Hepatocyte (in vitro differentiated cells): ENCODE results near the gene FECH. TPM values are rescaled to one million over a fixed set of nuclear protein-coding genes. Genes with fewer than 3 reads are reported as not detected.

Source experiments
- DNase-seq: peaks from one replicate; pipeline ENCODE4 v3.0.0-alpha.2; 2016; ENCODE audit warnings: low spot score
- H2AFZ ChIP-seq: fragments of 200-600 bp; sonication (generic); 2 replicates; pipeline ENCODE4 v1.6.0; 2016; ENCODE audit warnings: antibody characterized with exemption, mild to moderate bottlenecking
- H3K27ac ChIP-seq: fragments of 200-600 bp; sonication (generic); 2 replicates; pipeline ENCODE4 v1.5.1; 2016; ENCODE audit warnings: mild to moderate bottlenecking
- H3K27me3 ChIP-seq: fragments of 200-600 bp; sonication (generic); 2 replicates; pipeline ENCODE4 v1.6.1; 2016
- H3K36me3 ChIP-seq: fragments of 200-600 bp; sonication (generic); replicated peaks from 2 replicates; pipeline ENCODE4 v1.5.1; 2016; ENCODE audit warnings: low read depth; ENCODE audit not compliant: insufficient read depth
- H3K4me1 ChIP-seq: fragments of 200-600 bp; sonication (generic); 2 replicates; pipeline ENCODE4 v1.5.1; 2016; ENCODE audit warnings: mild to moderate bottlenecking, moderate library complexity; ENCODE audit not compliant: insufficient read depth
- H3K4me2 ChIP-seq: fragments of 200-600 bp; sonication (generic); 2 replicates; pipeline ENCODE4 v1.6.0; 2016
- H3K4me3 ChIP-seq: fragments of 200-600 bp; sonication (generic); 2 replicates; pipeline ENCODE4 v1.5.1; 2016; ENCODE audit warnings: mild to moderate bottlenecking
- H3K79me2 ChIP-seq: fragments of 200-600 bp; sonication (generic); 2 replicates; pipeline ENCODE4 v1.6.0; 2017; ENCODE audit warnings: mild to moderate bottlenecking
- H3K9me2 ChIP-seq: fragments of 200-600 bp; sonication (generic); replicated peaks from 2 replicates; pipeline ENCODE4 v1.6.0; 2017; ENCODE audit warnings: mild to moderate bottlenecking; ENCODE audit not compliant: insufficient read depth
- H3K9me3 ChIP-seq: fragments of 200-600 bp; sonication (generic); 2 replicates; pipeline ENCODE4 v1.5.1; 2016; ENCODE audit warnings: low read depth, mild to moderate bottlenecking
- H4K20me1 ChIP-seq: fragments of 200-600 bp; sonication (generic); 2 replicates; pipeline ENCODE4 v1.6.0; 2016; ENCODE audit warnings: mild to moderate bottlenecking; ENCODE audit not compliant: insufficient read depth, poor library complexity, severe bottlenecking
- CTCF ChIP-seq: fragments of 200-600 bp; sonication (generic); IDR thresholded peaks from 2 replicates; pipeline ENCODE4 v1.5.1; 2016; ENCODE audit warnings: antibody characterized with exemption, mild to moderate bottlenecking; ENCODE audit not compliant: poor library complexity
- EZH2 ChIP-seq: fragments of 200-600 bp; sonication (generic); IDR thresholded peaks from 2 replicates; pipeline ENCODE4 v1.6.1; 2016; ENCODE audit warnings: antibody characterized with exemption, mild to moderate bottlenecking, borderline replicate concordance
- EZH2phosphoT487 ChIP-seq: fragments of 200-600 bp; sonication (generic); IDR thresholded peaks from one replicate; pipeline ENCODE4 v1.6.1; 2018; ENCODE audit warnings: antibody characterized with exemption, mild to moderate bottlenecking, low read depth, moderate library complexity; ENCODE audit not compliant: unreplicated experiment, severe bottlenecking
- WGBS: methylation state at CpG from one replicate; pipeline ENCODE4 v1.1.6; 2016; ENCODE audit warnings: low lambda C conversion rate; ENCODE audit errors: missing lambda C conversion rate; 5-methylcytosine and 5-hydroxymethylcytosine counted together
- polyA plus RNA-seq: library from polyadenylated mRNA; unstranded; fragments of >200 nt; fragmentation: Nextera tagmentation; extraction: Ambion mirVana; gene quantifications from 2 replicates; pipeline ENCODE4 v1.2.1, GENCODE V29; 2016
- total RNA-seq: library from RNA; depleted of rRNA; stranded (reverse); fragments of >200 nt; gene quantifications from 2 replicates; pipeline ENCODE4 v1.2.3, GENCODE V29; 2014

Gene FECH
- total and polyA plus RNA-seq, 2 experiments from 2014 or later: 14.5 to 19.3 TPM

DNA sequence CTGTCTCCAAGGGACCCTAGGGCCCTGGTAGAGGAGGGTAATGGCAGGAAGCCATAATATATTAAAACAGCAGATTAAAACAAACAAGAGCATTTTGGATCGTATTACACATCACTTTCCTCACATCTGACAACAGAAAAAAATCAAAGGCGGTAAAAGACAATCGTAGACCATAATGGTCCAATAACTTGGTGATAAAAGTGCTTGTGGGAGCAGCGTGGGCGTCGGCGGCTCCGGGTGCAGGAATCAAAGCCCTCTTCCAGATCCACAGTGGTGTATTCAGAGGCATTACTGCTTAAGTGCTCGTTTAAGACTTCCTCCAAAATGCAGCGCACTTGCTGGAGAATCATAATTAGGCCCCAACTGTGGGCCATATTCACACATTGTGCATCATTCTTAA, 68.0 kb downstream of the FECH start:
- 78% methylated on average over 10 of the region's 10 CpGs for WGBS
- no peaks in the 10 kb centered on the region for H3K36me3 ChIP-seq
- TF ChIP-seq CTCF (no peak), EZH2 (no peak), EZH2phosphoT487 (no peak)
- H3K9me2 ChIP-seq: no peaks in the 10 kb centered on the region
- no peak overlapping the region for H3K4me3 ChIP-seq
- no peaks in the 10 kb centered on the region for H4K20me1 ChIP-seq
- H3K79me2 ChIP-seq: no peaks in the 10 kb centered on the region
- H3K4me2 ChIP-seq: no peak overlapping the region
- no peak overlapping the region for H2AFZ ChIP-seq
- H3K27me3 ChIP-seq: no peaks in the 10 kb centered on the region
- H3K4me1 ChIP-seq: no peaks in the 10 kb centered on the region
- DNase-seq: no peak
- H3K27ac ChIP-seq: no peak overlapping the region
- H3K9me3 ChIP-seq: no peaks in the 10 kb centered on the region

DNA sequence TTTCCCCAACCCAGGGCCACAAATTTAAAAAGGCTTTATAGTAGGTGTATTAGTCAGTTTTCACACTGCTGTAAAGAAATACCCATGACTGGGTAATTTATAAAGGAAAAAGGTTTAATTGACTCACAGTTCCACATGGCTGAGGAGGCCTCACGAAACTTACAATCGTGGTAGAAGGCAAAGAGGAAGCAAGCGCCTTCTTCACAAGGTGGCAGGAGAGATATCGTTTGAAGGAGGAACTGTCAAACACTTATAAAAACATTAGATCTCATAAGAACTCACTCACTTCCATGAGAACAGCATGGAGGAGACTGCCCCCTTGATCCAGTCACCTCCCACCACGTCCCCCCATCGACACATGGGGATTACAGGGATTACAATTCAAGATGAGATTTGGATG, 70.4 kb downstream of the FECH start:
- Histone ChIP-seq H3K36me3 (no peaks in the 10 kb centered on the region), H3K9me3 (no peaks in the 10 kb centered on the region), H3K4me1 (no peaks in the 10 kb centered on the region), H3K4me3 (no peak overlapping the region), H3K9me2 (no peaks in the 10 kb centered on the region), H3K27ac (no peak overlapping the region), H3K27me3 (no peaks in the 10 kb centered on the region), H3K4me2 (no peak overlapping the region), H3K79me2 (no peaks in the 10 kb centered on the region), H2AFZ (no peak overlapping the region), H4K20me1 (no peaks in the 10 kb centered on the region)
- DNase-seq: no peak
- TF ChIP-seq EZH2phosphoT487 (no peak), CTCF (no peak), EZH2 (no peak)
- WGBS: 76% methylated on average over 6 of the region's 6 CpGs

DNA sequence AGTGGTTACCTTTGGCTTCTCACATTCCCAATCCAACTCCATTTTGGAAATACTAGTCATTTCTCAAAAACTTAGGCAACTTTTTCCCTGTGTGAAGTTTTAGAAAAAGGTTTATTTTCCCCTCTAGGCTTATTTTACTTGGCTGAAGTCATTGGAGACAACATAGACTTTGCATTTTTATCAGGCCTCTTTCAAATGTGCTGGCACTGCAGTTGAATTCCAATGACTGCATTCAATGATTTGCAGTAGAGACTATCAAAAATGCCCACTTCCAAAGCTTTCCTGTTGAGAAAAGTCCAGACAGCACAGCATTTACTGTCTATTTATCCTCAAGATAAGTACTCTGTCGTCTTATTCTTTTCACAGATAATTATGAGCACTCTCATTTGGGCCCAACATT, 81.3 kb downstream of the FECH start:
- TF ChIP-seq CTCF (no peak), EZH2 (no peak), EZH2phosphoT487 (no peak)
- 59% methylated on average over 1 of the region's 1 CpG for WGBS
- H3K36me3 ChIP-seq: no peaks in the 10 kb centered on the region
- H3K4me2 ChIP-seq: no peak overlapping the region
- H3K4me3 ChIP-seq: no peak overlapping the region
- DNase-seq: no peak
- no peaks in the 10 kb centered on the region for H3K4me1 ChIP-seq
- no peak overlapping the region for H3K27ac ChIP-seq
- H3K79me2 ChIP-seq: no peaks in the 10 kb centered on the region
- no peaks in the 10 kb centered on the region for H3K9me2 ChIP-seq
- H2AFZ ChIP-seq: no peak overlapping the region
- H3K9me3 ChIP-seq: no peaks in the 10 kb centered on the region
- H4K20me1 ChIP-seq: no peaks in the 10 kb centered on the region
- no peaks in the 10 kb centered on the region for H3K27me3 ChIP-seq

DNA sequence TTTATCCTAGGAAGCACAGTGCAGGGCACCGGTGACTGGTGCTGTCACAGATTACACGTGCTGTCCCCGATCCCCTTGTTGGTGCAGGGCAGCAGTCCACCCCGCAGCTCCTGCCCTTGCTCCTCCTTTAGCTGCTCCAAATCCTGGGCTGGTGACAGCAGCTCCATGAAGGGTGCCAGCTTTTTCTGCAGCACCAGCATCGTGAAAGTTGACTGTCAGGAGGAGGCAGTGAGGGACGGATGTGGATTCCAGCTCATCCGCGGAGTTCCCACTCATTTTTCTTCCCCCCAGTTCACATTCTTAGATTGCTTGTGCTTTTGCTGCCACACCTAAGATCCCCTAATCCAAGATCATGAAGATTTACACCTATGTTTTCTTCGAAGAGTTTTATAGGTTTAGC, 83.9 kb downstream of the FECH start:
- Histone ChIP-seq H3K9me3 (no peaks in the 10 kb centered on the region), H3K79me2 (no peaks in the 10 kb centered on the region), H3K27ac (no peak overlapping the region), H3K4me1 (no peaks in the 10 kb centered on the region), H3K4me3 (no peak overlapping the region), H3K4me2 (no peak overlapping the region), H3K9me2 (no peaks in the 10 kb centered on the region), H4K20me1 (no peaks in the 10 kb centered on the region), H3K27me3 (no peaks in the 10 kb centered on the region), H3K36me3 (no peaks in the 10 kb centered on the region), H2AFZ (no peak overlapping the region)
- 74% methylated on average over 9 of the region's 9 CpGs for WGBS
- no peak for TF ChIP-seq EZH2phosphoT487
- TF ChIP-seq EZH2: no peak
- no peak for TF ChIP-seq CTCF
- DNase-seq: no peak
